ENCODE results near the gene SMU1.
"Not testable (repeated sequence)": the region's sequence is repeated elsewhere in the genome, so short reads cannot be mapped to it uniquely, and the experiment has no call there.

SMU1 gene

GRCh38 chr9:33007755-33008154, 68.7 kb downstream of the SMU1 start:
- DNase-seq, result no peak

GRCh38 chr9:33005335-33005734, 71.1 kb downstream of the SMU1 start:
- not testable (repeated sequence) for DNase-seq

- DNase-seq, result not testable (repeated sequence)
Observed at GRCh38 chr9:33000682-33001055, 75.8 kb downstream of the SMU1 start.

GRCh38 chr9:32992595-32993238, 83.8 kb downstream of the SMU1 start:
- no peak for DNase-seq

- DNase-seq, result no peak
Observed at GRCh38 chr9:32991897-32992594, 84.4 kb downstream of the SMU1 start.

All from NCI-H82 (cell line).